Small intestine (tissue), 16 donors: ENCODE results near the gene OR9G1. TPM values are rescaled to one million over a fixed set of nuclear protein-coding genes. Genes with fewer than 3 reads are reported as not detected.
"Not testable (repeated sequence)": the region's sequence is repeated elsewhere in the genome, so short reads cannot be mapped to it uniquely, and the experiment has no call there.

Experiments used
- DNase-seq, 2 donors: peaks; one replicate each; pipeline versions ENCODE4 v3.0.0 to v3.0.0-alpha.2; 2013
- FAIRE-seq: peaks from 2 replicates; lab custom pipeline; 2012; peaks lifted over from hg19 to GRCh38; lab: Jason Lieb, UNC
- H3K27ac ChIP-seq, 3 donors: one replicate each; pipeline ENCODE4 v1.5.1; 2013; ENCODE audit warnings: low read length in 2 of 3, mild to moderate bottlenecking in 2 of 3, control low read depth in 1 of 3, inconsistent platforms in 1 of 3, low read depth in 1 of 3, moderate library complexity in 1 of 3
- H3K27me3 ChIP-seq, 3 donors: one replicate each; pipeline ENCODE4 v1.6.1; 2013; ENCODE audit warnings: low read length in 3 of 3, inconsistent platforms in 1 of 3; ENCODE audit not compliant: control insufficient read depth in 3 of 3, insufficient read depth in 3 of 3
- H3K36me3 ChIP-seq, 3 donors: one replicate each; pipeline ENCODE4 v1.6.1; 2013; ENCODE audit warnings: low read length in 3 of 3, inconsistent platforms in 1 of 3, low read depth in 1 of 3, mild to moderate bottlenecking in 1 of 3, moderate library complexity in 1 of 3; ENCODE audit not compliant: control insufficient read depth in 3 of 3, insufficient read depth in 2 of 3
- H3K4me1 ChIP-seq, 3 donors: one replicate each; pipeline ENCODE4 v1.6.1; 2013; ENCODE audit warnings: low read length in 2 of 3, inconsistent platforms in 1 of 3, low read depth in 1 of 3, mild to moderate bottlenecking in 1 of 3, moderate library complexity in 1 of 3; ENCODE audit not compliant: control insufficient read depth in 3 of 3, insufficient read depth in 2 of 3
- H3K4me3 ChIP-seq, 3 donors: one replicate each; pipeline ENCODE4 v1.5.1; 2013; ENCODE audit warnings: low read length in 3 of 3, control low read depth in 1 of 3, inconsistent platforms in 1 of 3, low read depth in 1 of 3, mild to moderate bottlenecking in 1 of 3, moderate library complexity in 1 of 3
- H3K9me3 ChIP-seq, 2 donors: one replicate each; pipeline ENCODE4 v1.6.1; 2013; ENCODE audit warnings: low read depth in 1 of 2, low read length in 1 of 2; ENCODE audit not compliant: control insufficient read depth in 2 of 2, insufficient read depth in 1 of 2
- WGBS, 3 donors: extraction: QIAGEN DNeasy Blood & Tissue Kit; methylation state at CpG; one replicate each; pipeline ENCODE4 v1.1.7; 2013; 5-methylcytosine and 5-hydroxymethylcytosine counted together
- long read RNA-seq, 10 donors: transcript quantifications; one replicate each; lab custom pipeline, GENCODE V29; 2026
- polyA plus RNA-seq, 4 donors: library from polyadenylated mRNA; stranded (reverse) in 3 of 4; unstranded in 1 of 4; fragments of 200-250 nt in 3 of 4; fragments of 120-200 nt in 1 of 4; gene quantifications; one replicate each; pipeline versions ENCODE4 v1.2.1 to v1.2.3, GENCODE V29; 2013
- donor health status: healthy with polysubstance abuse.
- donor health status: control.
- donor health status: control.
- donor health status: Bipolar disorder and iron deficiency.
- donor health status: healthy.

Gene OR9G1
- under 1 TPM in 1 of 4 donors, not detected in 3; 0.32 TPM for polyA plus RNA-seq
- long read RNA-seq, donor 1, partial matches to known transcripts = 0 of 1 reads
- long read RNA-seq, donor 1, other reads (novel, unspliced or antisense) = 0 of 1 reads
- long read RNA-seq, donor 2 = 0 reads
- long read RNA-seq, donor 3 = 0 reads
- long read RNA-seq, donor 4 = 0 reads
- long read RNA-seq, donor 5 = 0 reads
- long read RNA-seq, donor 6 = 0 reads
- long read RNA-seq, donor 7 = 0 reads
- long read RNA-seq, donor 8 = 0 reads
- long read RNA-seq, donor 9 = 0 reads
- long read RNA-seq, donor 10 = 0 reads

- no peaks in the 10 kb centered on the region for H3K9me3 ChIP-seq
- 81 to 87% (median 83%) methylated on average over 1 of the region's 1 CpG for WGBS, 3 donors
- no peaks in the 10 kb centered on the region for H3K27me3 ChIP-seq
- no peak within 1 kb of the TSS for H3K4me3 ChIP-seq
- DNase-seq (peak in 1 of 2 donors; percentile 33), FAIRE-seq (no peak)
- no peaks in the 10 kb centered on the region for H3K4me1 ChIP-seq
- no peaks in the 10 kb centered on the region for H3K36me3 ChIP-seq
- no peak within 1 kb of the TSS for H3K27ac ChIP-seq
These were observed at the start of gene OR9G1 for GRCh38 chr11:56698795-56699194. TSS of gene OR9G1 (plus strand) at chr11:56699095. CDS start at chr11:56700388, 1,293 bp downstream.

- 26 to 48% (median 39%) methylated on average over 3 of the region's 3 CpGs for WGBS, 3 donors
- H3K4me3 ChIP-seq = no peak overlapping the region
- H3K27me3 ChIP-seq = no peaks in the 10 kb centered on the region
- no peaks in the 10 kb centered on the region for H3K36me3 ChIP-seq
- no peak for DNase-seq
- H3K27ac ChIP-seq = no peak overlapping the region
- FAIRE-seq = no peak
- peaks cover 0 to 2% of the 10 kb centered on the region in 2 donors for H3K9me3 ChIP-seq
- no peaks in the 10 kb centered on the region for H3K4me1 ChIP-seq
These were observed 39.1 kb upstream of the OR9G1 start for GRCh38 chr11:56659755-56660154.

GRCh38 chr11:56663386-56663785 lies 35.5 kb upstream of the OR9G1 start, which contains the start of gene OR5AR1:
TSS of gene OR5AR1 (plus strand) at chr11:56663686. CDS start at chr11:56663686, 0 bp downstream.
- Histone ChIP-seq H3K4me1 (no peaks in the 10 kb centered on the region), H3K9me3 (peaks cover 0 to 2% of the 10 kb centered on the region in 2 donors), H3K4me3 (no peak within 1 kb of the TSS), H3K27ac (no peak within 1 kb of the TSS), H3K36me3 (no peaks in the 10 kb centered on the region), H3K27me3 (no peaks in the 10 kb centered on the region)
- 74 to 79% (median 77%) methylated on average over 2 of the region's 2 CpGs for WGBS, 3 donors
- FAIRE-seq = no peak
- DNase-seq = no peak

- Histone ChIP-seq H3K4me3 (no peak overlapping the region), H3K36me3 (no peaks in the 10 kb centered on the region), H3K27me3 (no peaks in the 10 kb centered on the region), H3K27ac (no peak overlapping the region), H3K4me1 (no peaks in the 10 kb centered on the region), H3K9me3 (no peaks in the 10 kb centered on the region)
- no peak for DNase-seq
- WGBS, 3 donors = 84 to 86% (median 85%) methylated on average over 2 of the region's 2 CpGs
- no peak for FAIRE-seq
These were observed 27.9 kb upstream of the OR9G1 start for GRCh38 chr11:56670984-56671383.

GRCh38 chr11:56688554-56689100 lies 10.3 kb upstream of the OR9G1 start:
- 69 to 78% (median 77%) methylated on average over 1 of the region's 1 CpG for WGBS, 3 donors
- no peak overlapping the region for H3K27ac ChIP-seq
- no peaks in the 10 kb centered on the region for H3K27me3 ChIP-seq
- H3K9me3 ChIP-seq = no peaks in the 10 kb centered on the region
- FAIRE-seq = no peak
- no peak overlapping the region for H3K4me3 ChIP-seq
- no peak for DNase-seq
- no peaks in the 10 kb centered on the region for H3K4me1 ChIP-seq
- H3K36me3 ChIP-seq = no peaks in the 10 kb centered on the region

- H3K27ac ChIP-seq, DNase-seq, H3K36me3 ChIP-seq, H3K9me3 ChIP-seq, H3K4me3 ChIP-seq, FAIRE-seq, H3K27me3 ChIP-seq, H3K4me1 ChIP-seq: not testable (repeated sequence)
- WGBS, 3 donors = 81 to 98% (median 89%) methylated on average over 3 of the region's 3 CpGs
These were observed 7.7 kb upstream of the OR9G1 start for GRCh38 chr11:56691179-56691578.

- DNase-seq = no peak
- H3K27ac ChIP-seq = no peak overlapping the region
- H3K36me3 ChIP-seq = no peaks in the 10 kb centered on the region
- no peak overlapping the region for H3K4me3 ChIP-seq
- FAIRE-seq = no peak
- no peaks in the 10 kb centered on the region for H3K4me1 ChIP-seq
- WGBS, 3 donors = 56 to 65% (median 64%) methylated on average over 2 of the region's 2 CpGs
- no peaks in the 10 kb centered on the region for H3K9me3 ChIP-seq
- H3K27me3 ChIP-seq = no peaks in the 10 kb centered on the region
These were observed 5.5 kb upstream of the OR9G1 start for GRCh38 chr11:56693428-56693827.

GRCh38 chr11:56700242-56700913 lies 1.5 kb downstream of the OR9G1 start:
- H3K27ac ChIP-seq = no peak overlapping the region
- DNase-seq (peak in 1 of 2 donors; percentile 22), FAIRE-seq (no peak)
- H3K4me3 ChIP-seq = no peak overlapping the region
- no peaks in the 10 kb centered on the region for H3K9me3 ChIP-seq
- no peaks in the 10 kb centered on the region for H3K4me1 ChIP-seq
- H3K27me3 ChIP-seq = no peaks in the 10 kb centered on the region
- WGBS, 3 donors = 58 to 62% (median 60%) methylated on average over 10 of the region's 10 CpGs
- no peaks in the 10 kb centered on the region for H3K36me3 ChIP-seq
